ENCODE data around the gene FAM200C.
A peak's percentile ranks its signal among the peaks of the same experiment; 100 is the strongest.

FAM200C gene

GRCh38 chr5:160371294-160371693 lies 28.6 kb downstream of the FAM200C start:
- Histone ChIP-seq H3K27ac (peak overlapping the region in 1 of 21 experiments; percentile 12), H3K4me3 (no peak overlapping the region)

- Histone ChIP-seq H3K27ac (peak overlapping the region in 4 of 21 experiments; percentile 47 to 68 (median 56)), H3K4me3 (peak overlapping the region; percentile 35 to 55 (median 44))
Observed at GRCh38 chr5:160370713-160371034, 29.2 kb downstream of the FAM200C start.

DNA sequence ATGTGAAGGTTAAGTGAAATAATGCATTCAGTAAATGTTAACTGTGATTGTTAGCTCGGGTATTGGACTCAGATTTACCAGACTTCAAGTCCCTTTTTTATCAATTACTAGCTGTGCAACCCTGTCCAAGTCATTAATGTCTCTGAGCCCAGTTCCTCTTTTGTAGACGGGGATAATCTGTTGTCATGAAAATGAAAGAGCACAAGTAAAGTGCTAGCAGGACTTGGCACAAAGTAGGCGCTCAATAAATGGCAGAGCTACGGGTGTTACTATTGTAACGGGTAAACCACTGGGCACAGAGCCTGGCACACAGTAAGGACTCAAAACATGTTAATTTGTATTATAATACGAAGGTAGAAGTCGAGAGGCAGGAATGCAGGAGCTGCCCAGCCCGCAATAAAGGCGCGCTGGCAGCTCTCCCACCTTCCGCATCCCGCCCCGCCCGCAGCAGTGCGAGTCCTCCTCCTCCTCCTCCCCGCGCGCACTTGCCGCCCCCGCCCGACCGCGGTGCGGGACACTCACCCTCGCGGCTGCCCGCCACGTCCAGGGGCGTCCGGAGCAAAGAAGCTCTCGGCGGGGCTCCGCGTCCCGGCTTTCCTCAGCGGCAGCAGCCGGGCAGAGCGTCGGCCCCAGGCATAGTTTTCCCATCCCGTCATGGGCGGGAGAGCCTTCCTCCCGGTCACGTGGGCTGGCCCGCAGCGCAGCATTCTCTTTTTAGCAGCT lies 29.7 kb downstream of the FAM200C start, which contains the start of gene C1QTNF2:
C1QTNF2 (minus strand) TSS at position 637 of the 723 bp plus-strand sequence. CDS start 15,615 bp downstream, outside the sequence.
- peak within 1 kb of the TSS in 10 of 21 experiments; percentile 10 to 68 (median 46) for H3K27ac ChIP-seq
- peak within 1 kb of the TSS; percentile 35 to 55 (median 44) for H3K4me3 ChIP-seq

GRCh38 chr5:160367885-160368284 lies 32.0 kb downstream of the FAM200C start:
- no peak overlapping the region for H3K4me3 ChIP-seq

DNA sequence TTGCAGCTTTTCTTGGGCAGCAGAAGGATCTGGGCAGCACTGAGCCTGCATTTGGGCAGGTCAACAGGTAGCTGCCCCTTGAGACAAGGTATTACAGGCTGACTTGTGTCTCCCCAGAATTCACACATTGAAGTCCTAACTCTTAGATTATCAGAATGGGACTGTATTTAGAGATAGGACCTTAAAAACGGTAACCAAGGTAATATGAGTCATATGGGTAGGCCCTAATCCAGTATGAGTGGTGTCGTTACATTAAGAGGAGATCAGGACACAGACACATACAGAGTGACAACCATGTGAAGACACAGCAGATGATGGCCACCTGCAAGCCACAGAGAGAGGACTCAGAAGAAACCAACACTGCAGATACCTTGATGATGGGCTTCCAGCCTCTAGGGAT lies 32.6 kb downstream of the FAM200C start:
- Histone ChIP-seq H3K4me3 (no peak overlapping the region), H3K27ac (no peak overlapping the region)

More at GRCh38 chr5:160367885-160368284, 32.0 kb downstream of the FAM200C start:
- H3K27ac ChIP-seq, result no peak overlapping the region

GRCh38 chr5:160366230-160366629 lies 33.6 kb downstream of the FAM200C start:
- Histone ChIP-seq H3K4me3 (no peak overlapping the region), H3K27ac (no peak overlapping the region)

- H3K27ac ChIP-seq, result peak overlapping the region in 16 of 21 experiments; percentile 1 to 71 (median 42)
- H3K4me3 ChIP-seq, result no peak overlapping the region
Observed at GRCh38 chr5:160363660-160364395, 36.0 kb downstream of the FAM200C start.

DNA sequence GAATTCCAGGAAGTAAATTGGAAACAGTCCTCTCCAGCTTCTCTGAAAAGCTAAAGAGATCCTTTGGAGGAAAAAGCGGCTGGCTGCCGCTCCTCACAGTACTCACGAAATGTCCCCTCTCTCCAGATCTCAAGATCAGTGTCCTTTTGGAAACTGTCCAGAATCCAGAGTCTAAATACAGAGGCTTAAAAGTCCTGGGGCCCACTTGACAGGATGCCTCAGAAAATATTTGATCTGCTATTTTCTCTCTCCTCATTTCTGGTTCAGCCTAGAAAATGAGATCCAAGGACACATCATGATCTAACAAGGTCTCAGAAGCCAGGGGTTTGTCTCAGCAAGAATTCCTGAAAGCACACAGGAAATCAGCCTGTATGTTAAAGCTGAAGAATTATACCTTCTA lies 36.6 kb downstream of the FAM200C start:
- Histone ChIP-seq H3K27ac (peak overlapping the region in 16 of 21 experiments; percentile 1 to 71 (median 42)), H3K4me3 (no peak overlapping the region)

- no peak overlapping the region for H3K27ac ChIP-seq
- H3K4me3 ChIP-seq, result no peak overlapping the region
Observed at GRCh38 chr5:160361624-160362228, 38.1 kb downstream of the FAM200C start.

DNA sequence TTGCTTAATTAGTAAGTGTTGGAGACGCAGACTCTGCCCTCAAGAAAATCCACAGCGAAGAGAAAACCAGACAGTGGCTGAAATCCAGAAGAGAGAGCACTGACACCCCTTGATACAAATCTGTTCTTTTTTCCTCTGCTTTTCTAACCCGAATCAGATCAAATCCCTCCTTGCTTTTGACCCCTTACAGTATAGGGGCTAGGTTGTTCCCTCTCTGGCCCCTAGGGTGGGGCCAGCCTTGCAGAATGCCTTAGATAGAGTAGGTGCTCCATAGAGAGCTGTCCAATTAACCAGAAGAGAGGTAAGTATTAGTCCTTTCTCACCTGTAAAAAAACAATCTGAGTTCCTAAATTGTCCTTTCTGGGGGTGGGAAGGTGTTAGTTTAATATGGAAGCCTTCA lies 39.5 kb downstream of the FAM200C start:
- no peak overlapping the region for H3K4me3 ChIP-seq
- H3K27ac ChIP-seq, result peak overlapping the region in 4 of 21 experiments; percentile 1 to 19 (median 9)

GRCh38 chr5:160359816-160360215 lies 40.0 kb downstream of the FAM200C start:
- H3K4me3 ChIP-seq, result no peak overlapping the region
- peak overlapping the region in 3 of 21 experiments; percentile 1 to 43 (median 19) for H3K27ac ChIP-seq

DNA sequence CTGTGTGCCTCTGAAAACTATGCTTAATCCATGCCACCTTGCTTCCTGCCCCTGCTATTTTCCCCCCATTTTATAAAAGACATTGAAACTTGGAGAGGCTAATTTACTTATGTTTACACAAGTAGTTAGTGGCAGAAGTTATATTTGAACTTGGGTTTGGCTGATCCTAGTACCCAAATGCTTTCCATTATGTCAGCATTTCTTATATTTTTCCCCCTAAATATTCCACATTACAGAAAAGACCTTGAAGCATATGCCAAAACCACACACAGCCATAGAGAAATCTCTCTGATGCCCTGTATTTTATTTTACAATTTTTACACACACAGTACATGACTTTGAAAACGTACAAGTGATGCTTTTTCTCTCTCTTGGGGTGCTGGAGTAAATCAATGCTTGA lies 40.6 kb downstream of the FAM200C start:
- Histone ChIP-seq H3K27ac (peak overlapping the region in 1 of 21 experiments; percentile 19), H3K4me3 (no peak overlapping the region)

- Histone ChIP-seq H3K27ac (peak overlapping the region in 7 of 21 experiments; percentile 1 to 56 (median 43)), H3K4me3 (no peak overlapping the region)
Observed at GRCh38 chr5:160357861-160358411, 41.9 kb downstream of the FAM200C start.

- Histone ChIP-seq H3K27ac (peak overlapping the region in 7 of 21 experiments; percentile 1 to 56 (median 43)), H3K4me3 (no peak overlapping the region)
Observed at GRCh38 chr5:160357394-160357793, 42.5 kb downstream of the FAM200C start.

- Histone ChIP-seq H3K27ac (peak overlapping the region in 1 of 21 experiments; percentile 51), H3K4me3 (no peak overlapping the region)
Observed at GRCh38 chr5:160356550-160357347, 43.1 kb downstream of the FAM200C start.

DNA sequence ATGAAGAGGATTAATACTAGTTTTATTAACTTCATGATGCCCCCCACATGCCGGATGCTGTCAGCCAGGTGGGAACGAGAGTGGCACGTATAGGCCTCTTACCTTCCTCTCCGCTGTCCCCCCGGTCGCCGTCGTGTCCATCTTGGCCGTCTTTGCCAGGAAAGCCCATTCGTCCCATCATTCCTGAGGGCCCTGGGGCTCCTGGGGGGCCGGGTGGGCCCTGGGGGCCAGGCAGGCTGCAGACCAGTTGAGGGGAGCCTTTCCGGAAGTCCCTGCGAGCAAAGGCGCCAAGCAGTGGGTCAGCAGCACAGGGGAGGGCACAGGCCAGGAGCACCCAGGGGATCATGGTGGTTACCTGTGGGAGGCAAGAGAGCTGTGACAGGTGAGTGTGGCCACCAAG lies 45.2 kb downstream of the FAM200C start:
- H3K27ac ChIP-seq, result no peak overlapping the region
- H3K4me3 ChIP-seq, result no peak overlapping the region

DNA sequence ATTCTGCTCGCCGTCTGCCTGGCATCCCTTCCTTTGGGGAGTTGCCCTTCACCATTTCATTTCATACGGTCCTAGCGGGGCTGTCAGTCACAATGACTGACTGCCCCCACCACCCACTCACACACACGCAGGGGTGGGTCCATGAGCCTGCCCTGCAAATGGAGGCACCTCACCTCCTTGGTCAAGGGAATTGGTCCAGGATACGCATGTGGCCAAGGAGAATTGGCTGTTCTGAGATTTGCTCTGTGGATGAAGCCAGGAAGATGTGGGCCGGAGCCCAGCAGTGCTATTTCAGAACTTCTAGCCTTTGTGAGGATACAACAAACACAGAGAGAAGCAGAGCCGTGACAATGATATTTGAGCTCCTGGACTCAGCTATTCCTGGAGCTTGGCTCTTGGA lies 46.5 kb downstream of the FAM200C start:
- no peak overlapping the region for H3K27ac ChIP-seq
- H3K4me3 ChIP-seq, result no peak overlapping the region

GRCh38 chr5:160352308-160352707 lies 47.5 kb downstream of the FAM200C start:
- no peak overlapping the region for H3K27ac ChIP-seq
- no peak overlapping the region for H3K4me3 ChIP-seq

DNA sequence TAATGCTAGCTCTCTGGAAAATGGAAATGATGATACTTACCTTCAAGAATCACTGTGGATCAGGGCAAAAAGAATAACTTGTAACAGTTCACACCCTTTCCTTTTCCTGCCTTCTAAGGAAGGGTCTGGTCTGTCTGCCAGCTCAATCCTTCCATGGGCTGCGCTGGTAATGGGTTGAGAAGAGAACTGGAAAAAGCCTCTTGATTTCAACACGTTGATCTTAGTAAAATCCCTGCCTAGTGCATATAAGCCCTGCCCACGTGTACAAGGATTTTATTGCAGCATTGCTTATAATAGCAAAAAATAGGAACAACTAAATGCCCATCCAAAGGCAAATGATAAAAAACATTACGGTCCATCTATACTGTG lies 49.9 kb downstream of the FAM200C start:
- Histone ChIP-seq H3K27ac (no peak overlapping the region), H3K4me3 (no peak overlapping the region)

Data from skin epidermis (tissue), 12 donors.